ENCODE data around the gene GALNT10.
"Not testable (repeated sequence)": the region's sequence is repeated elsewhere in the genome, so short reads cannot be mapped to it uniquely, and the experiment has no call there.

DNA sequence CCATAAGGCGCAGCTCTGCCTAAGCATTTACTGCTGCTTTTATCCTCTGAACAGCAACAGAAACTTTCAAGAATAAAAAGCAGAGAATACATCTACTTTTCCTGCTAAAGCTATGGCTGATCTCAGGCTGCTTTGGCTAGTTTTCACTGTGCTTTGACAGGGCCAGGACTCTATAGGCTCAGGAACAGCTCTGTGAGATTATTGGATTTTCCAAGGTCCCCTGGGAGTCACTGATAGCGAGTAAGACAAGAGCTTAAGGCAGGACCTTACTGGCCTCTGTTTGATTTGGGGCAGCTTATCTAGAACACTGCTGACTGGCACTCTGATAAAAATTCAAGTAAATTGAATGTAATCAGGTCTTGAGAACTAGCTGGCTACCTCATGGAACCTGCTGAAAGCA is 40.1 kb upstream of the GALNT10 start:
- TF ChIP-seq, protein P1, sequence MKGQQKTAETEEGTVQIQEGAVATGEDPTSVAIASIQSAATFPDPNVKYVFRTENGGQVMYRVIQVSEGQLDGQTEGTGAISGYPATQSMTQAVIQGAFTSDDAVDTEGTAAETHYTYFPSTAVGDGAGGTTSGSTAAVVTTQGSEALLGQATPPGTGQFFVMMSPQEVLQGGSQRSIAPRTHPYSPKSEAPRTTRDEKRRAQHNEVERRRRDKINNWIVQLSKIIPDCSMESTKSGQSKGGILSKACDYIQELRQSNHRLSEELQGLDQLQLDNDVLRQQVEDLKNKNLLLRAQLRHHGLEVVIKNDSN (IDR thresholded peaks at IDR 0.05; ENCODE audit: borderline replicate concordance, low read depth): not testable (repeated sequence)
- not testable (repeated sequence) for TF ChIP-seq TAF1 (IDR thresholded peaks at IDR 0.05; ENCODE audit: borderline replicate concordance, low read depth, low read length); JUND (IDR thresholded peaks at IDR 0.05); CTCF (IDR thresholded peaks at IDR 0.05); CHD2 (IDR thresholded peaks at IDR 0.05; ENCODE audit: low read length, partially characterized antibody); EP300 (IDR thresholded peaks at IDR 0.05; ENCODE audit: borderline replicate concordance in 1 of 2, low read depth in 1 of 2, low read length in 1 of 2); NRF1 (IDR thresholded peaks at IDR 0.05; ENCODE audit: low read depth, low read length); RCOR1 (IDR thresholded peaks at IDR 0.05; ENCODE audit: low read length); MXI1 (IDR thresholded peaks at IDR 0.05; ENCODE audit: low read depth, low read length); EZH2phosphoT487 (IDR thresholded peaks at IDR 0.05; ENCODE audit: borderline replicate concordance, low read depth); YY1 (IDR thresholded peaks at IDR 0.05; ENCODE audit: low read depth); SMC3 (IDR thresholded peaks at IDR 0.05; ENCODE audit: low read depth, low read length)
